Smooth muscle cell (in vitro differentiated cells): ENCODE data around the gene LRRC4. TPM values are rescaled to one million over a fixed set of nuclear protein-coding genes. Genes with fewer than 3 reads are reported as not detected.

ENCODE experiments used
- DNase-seq: peaks from one replicate; lab custom pipeline; 2025; ENCODE audit not compliant: unreplicated experiment; lab: John Stamatoyannopoulos, UW
- H2AFZ ChIP-seq: fragments of 200-600 bp; sonication (generic); 2 replicates; pipeline ENCODE4 v1.6.0; 2016; ENCODE audit warnings: antibody characterized with exemption, low read depth, mild to moderate bottlenecking
- H3F3A ChIP-seq: fragments of 200-600 bp; sonication (generic); 2 replicates; pipeline ENCODE4 v1.6.0; 2017; ENCODE audit warnings: antibody characterized with exemption, low read depth
- H3K27ac ChIP-seq: fragments of 200-600 bp; sonication (generic); 2 replicates; pipeline ENCODE4 v1.5.1; 2016; ENCODE audit warnings: low read depth, mild to moderate bottlenecking
- H3K27me3 ChIP-seq: fragments of 200-600 bp; sonication (generic); 2 replicates; pipeline ENCODE4 v1.6.1; 2016; ENCODE audit warnings: low read depth, mild to moderate bottlenecking
- H3K36me3 ChIP-seq: fragments of 200-600 bp; sonication (generic); 2 replicates; pipeline ENCODE4 v1.5.1; 2016; ENCODE audit warnings: low read depth
- H3K4me1 ChIP-seq: fragments of 200-600 bp; sonication (generic); 2 replicates; pipeline ENCODE4 v1.5.1; 2016; ENCODE audit warnings: low read depth
- H3K4me2 ChIP-seq: fragments of 200-600 bp; sonication (generic); 2 replicates; pipeline ENCODE4 v1.6.0; 2016; ENCODE audit warnings: mild to moderate bottlenecking
- H3K4me3 ChIP-seq: fragments of 200-600 bp; sonication (generic); 2 replicates; pipeline ENCODE4 v1.5.1; 2016; ENCODE audit warnings: mild to moderate bottlenecking
- H3K79me2 ChIP-seq: fragments of 200-600 bp; sonication (generic); 2 replicates; pipeline ENCODE4 v1.6.0; 2016; ENCODE audit warnings: low read depth, mild to moderate bottlenecking
- H3K9ac ChIP-seq: fragments of 200-600 bp; sonication (generic); 2 replicates; pipeline ENCODE4 v1.6.0; 2016; ENCODE audit warnings: low read depth
- H3K9me3 ChIP-seq: fragments of 200-600 bp; sonication (generic); replicated peaks from 2 replicates; pipeline ENCODE4 v1.5.1; 2016; ENCODE audit warnings: low read depth
- H4K20me1 ChIP-seq: fragments of 200-600 bp; sonication (generic); 2 replicates; pipeline ENCODE4 v1.6.0; 2016; ENCODE audit warnings: low read depth
- WGBS: methylation state at CpG from one replicate; pipeline ENCODE4 v1.1.7; 2016; ENCODE audit warnings: low lambda C conversion rate; 5-methylcytosine and 5-hydroxymethylcytosine counted together
- polyA plus RNA-seq: library from polyadenylated mRNA; unstranded; fragments of >200 nt; fragmentation: Nextera tagmentation; extraction: Ambion mirVana; gene quantifications from 2 replicates; pipeline ENCODE4 v1.2.1, GENCODE V29; 2016
- total RNA-seq: library from RNA; depleted of rRNA; stranded (reverse); fragments of >200 nt; gene quantifications from 2 replicates; pipeline ENCODE4 v1.2.3, GENCODE V29; 2014
- TF ChIP-seq, protein P1 (sequence below): fragments of 200-600 bp; sonication (generic); IDR thresholded peaks from 2 replicates; pipeline ENCODE4 v1.5.1; 2017; ENCODE audit warnings: borderline replicate concordance, mild to moderate bottlenecking, antibody characterized with exemption; ENCODE audit not compliant: insufficient read depth, poor library complexity, severe bottlenecking

The LRRC4 gene
- total and polyA plus RNA-seq, 2 experiments from 2014 or later, result not detected

DNA sequence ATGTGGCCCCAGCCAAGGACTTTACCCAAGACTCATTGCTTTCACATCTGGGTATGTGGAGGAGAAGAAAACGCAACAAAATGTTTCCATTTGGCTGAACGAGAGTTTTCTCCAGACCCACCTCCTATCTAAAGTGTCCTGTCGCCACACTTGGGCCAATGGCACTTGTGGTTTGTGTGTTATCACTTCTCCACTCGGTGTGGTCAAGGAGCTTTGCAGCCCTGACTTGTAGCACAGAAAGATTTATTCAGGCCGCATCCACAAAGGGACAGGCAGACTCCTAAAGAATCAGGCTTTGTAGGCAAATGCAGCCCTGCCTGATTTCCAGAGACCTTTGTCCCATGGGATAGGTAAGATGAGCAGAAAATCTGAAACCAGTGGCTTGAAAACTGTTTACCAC lies 12.8 kb upstream of the LRRC4 start:
- Histone ChIP-seq H3K4me3 (no peak overlapping the region), H2AFZ (no peak overlapping the region), H3K27ac (no peak overlapping the region), H3F3A (no peaks in the 10 kb centered on the region), H3K36me3 (no peaks in the 10 kb centered on the region), H4K20me1 (peaks cover 98% of the 10 kb centered on the region), H3K4me2 (no peak overlapping the region), H3K9me3 (no peaks in the 10 kb centered on the region), H3K9ac (no peak overlapping the region), H3K79me2 (no peaks in the 10 kb centered on the region), H3K4me1 (no peaks in the 10 kb centered on the region), H3K27me3 (no peaks in the 10 kb centered on the region)
- 29% methylated on average over 5 of the region's 5 CpGs for WGBS
- TF ChIP-seq, protein P1, sequence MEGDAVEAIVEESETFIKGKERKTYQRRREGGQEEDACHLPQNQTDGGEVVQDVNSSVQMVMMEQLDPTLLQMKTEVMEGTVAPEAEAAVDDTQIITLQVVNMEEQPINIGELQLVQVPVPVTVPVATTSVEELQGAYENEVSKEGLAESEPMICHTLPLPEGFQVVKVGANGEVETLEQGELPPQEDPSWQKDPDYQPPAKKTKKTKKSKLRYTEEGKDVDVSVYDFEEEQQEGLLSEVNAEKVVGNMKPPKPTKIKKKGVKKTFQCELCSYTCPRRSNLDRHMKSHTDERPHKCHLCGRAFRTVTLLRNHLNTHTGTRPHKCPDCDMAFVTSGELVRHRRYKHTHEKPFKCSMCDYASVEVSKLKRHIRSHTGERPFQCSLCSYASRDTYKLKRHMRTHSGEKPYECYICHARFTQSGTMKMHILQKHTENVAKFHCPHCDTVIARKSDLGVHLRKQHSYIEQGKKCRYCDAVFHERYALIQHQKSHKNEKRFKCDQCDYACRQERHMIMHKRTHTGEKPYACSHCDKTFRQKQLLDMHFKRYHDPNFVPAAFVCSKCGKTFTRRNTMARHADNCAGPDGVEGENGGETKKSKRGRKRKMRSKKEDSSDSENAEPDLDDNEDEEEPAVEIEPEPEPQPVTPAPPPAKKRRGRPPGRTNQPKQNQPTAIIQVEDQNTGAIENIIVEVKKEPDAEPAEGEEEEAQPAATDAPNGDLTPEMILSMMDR, result no peak
- no peak for DNase-seq

DNA sequence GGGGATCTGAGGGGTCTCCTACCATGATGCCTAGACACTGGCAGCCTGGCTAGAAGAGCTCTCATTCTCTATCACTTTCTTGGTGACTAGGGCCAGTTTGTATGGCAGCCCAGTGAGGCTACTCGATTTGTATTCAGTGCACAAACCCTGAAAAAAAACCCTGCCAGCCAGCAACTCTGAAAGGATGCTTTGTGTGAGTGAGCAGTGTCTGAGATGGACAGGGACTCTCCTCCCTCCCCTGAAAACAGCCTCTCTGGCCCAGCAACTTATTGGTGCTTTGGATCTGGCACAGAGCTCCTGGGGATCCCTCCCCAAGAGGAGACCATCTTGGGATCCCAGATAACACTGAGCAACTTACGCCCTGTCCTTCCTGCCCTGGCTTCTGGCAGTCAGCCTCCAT lies 10.8 kb upstream of the LRRC4 start:
- Histone ChIP-seq H2AFZ (no peak overlapping the region), H3K36me3 (no peaks in the 10 kb centered on the region), H3K9me3 (no peaks in the 10 kb centered on the region), H3K4me3 (no peak overlapping the region), H3K4me2 (no peak overlapping the region), H3K79me2 (no peaks in the 10 kb centered on the region), H4K20me1 (peaks cover 98% of the 10 kb centered on the region), H3K27ac (no peak overlapping the region), H3K9ac (no peak overlapping the region), H3F3A (no peaks in the 10 kb centered on the region), H3K27me3 (no peaks in the 10 kb centered on the region), H3K4me1 (no peaks in the 10 kb centered on the region)
- no peak for DNase-seq
- TF ChIP-seq, protein P1, result no peak
- 98% methylated on average over 2 of the region's 2 CpGs for WGBS

DNA sequence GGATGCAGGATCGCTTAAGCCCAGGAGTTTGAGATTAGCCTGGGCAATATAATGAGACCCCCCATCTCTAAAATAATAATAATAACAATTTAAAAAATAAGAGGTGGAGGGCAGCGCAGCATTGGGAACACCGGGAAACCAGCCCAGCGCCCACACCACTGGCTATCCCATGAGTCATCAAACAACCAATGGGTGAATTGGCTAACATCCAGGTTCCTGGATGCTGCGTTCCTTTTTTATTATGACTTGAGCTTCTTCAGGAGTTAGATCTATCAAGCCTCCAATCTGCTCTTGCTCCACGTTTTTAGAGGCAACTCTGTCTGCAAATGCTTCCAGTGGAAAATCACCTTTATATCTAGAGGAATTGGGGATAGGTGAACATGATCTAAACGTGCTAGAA lies 10.0 kb upstream of the LRRC4 start:
- Histone ChIP-seq H3K9me3 (no peaks in the 10 kb centered on the region), H3K4me3 (no peak overlapping the region), H3K27ac (no peak overlapping the region), H2AFZ (no peak overlapping the region), H3K36me3 (no peaks in the 10 kb centered on the region), H3K9ac (no peak overlapping the region), H4K20me1 (peaks cover 98% of the 10 kb centered on the region), H3F3A (no peaks in the 10 kb centered on the region), H3K4me1 (no peaks in the 10 kb centered on the region), H3K79me2 (no peaks in the 10 kb centered on the region), H3K27me3 (no peaks in the 10 kb centered on the region), H3K4me2 (no peak overlapping the region)
- TF ChIP-seq, protein P1, result no peak
- no peak for DNase-seq
- 63% methylated on average over 7 of the region's 7 CpGs for WGBS

DNA sequence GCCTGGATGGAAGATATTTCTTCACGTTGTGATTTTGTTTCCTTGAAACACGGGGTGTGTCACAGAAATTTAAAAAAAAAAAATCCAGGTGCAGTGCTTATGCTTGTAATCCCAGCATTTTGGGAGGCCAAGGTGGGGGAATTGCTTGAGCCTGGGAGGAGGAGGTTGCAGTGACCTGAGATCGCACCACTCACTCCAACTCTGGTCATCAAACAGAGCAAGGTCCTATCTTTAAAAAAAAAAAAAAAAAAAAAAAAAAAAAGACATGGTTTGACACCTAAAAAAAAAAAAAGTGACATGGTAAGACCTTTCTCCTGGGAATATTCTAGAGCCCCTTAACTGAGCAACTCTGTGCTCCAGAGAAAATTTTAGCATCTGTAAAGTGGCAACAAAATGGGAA lies 9.0 kb upstream of the LRRC4 start:
- Histone ChIP-seq H3K4me3 (no peak overlapping the region), H3K9ac (no peak overlapping the region), H4K20me1 (peaks cover 98% of the 10 kb centered on the region), H3K79me2 (no peaks in the 10 kb centered on the region), H3K4me1 (no peaks in the 10 kb centered on the region), H3K9me3 (no peaks in the 10 kb centered on the region), H3K36me3 (no peaks in the 10 kb centered on the region), H3K27me3 (no peaks in the 10 kb centered on the region), H3K4me2 (no peak overlapping the region), H3K27ac (no peak overlapping the region), H3F3A (no peaks in the 10 kb centered on the region), H2AFZ (no peak overlapping the region)
- TF ChIP-seq, protein P1, result no peak
- no peak for DNase-seq
- 91% methylated on average over 3 of the region's 3 CpGs for WGBS
